ENCODE results near the gene ENTPD6. TPM values are rescaled to one million over a fixed set of nuclear protein-coding genes. Genes with fewer than 3 reads are reported as not detected.

ENTPD6 gene
- total RNA-seq, 1 donor from 2014 or later: 32.3 TPM

- Histone ChIP-seq H3F3A (ENCODE audit: low read depth) (peaks cover under 1% of the 10 kb centered on the region), H3K9me3 (ENCODE audit: low read depth) (no peaks in the 10 kb centered on the region), H3K79me2 (ENCODE audit: low read depth) (peaks cover 61% of the 10 kb centered on the region), H2AFZ (replicated peaks) (no peak overlapping the region), H3K4me1 (peaks cover 22% of the 10 kb centered on the region), H3K4me3 (no peak overlapping the region), H3K36me3 (no peaks in the 10 kb centered on the region), H3K27ac (no peak overlapping the region), H3K27me3 (no peaks in the 10 kb centered on the region), H3K4me2 (no peak overlapping the region), H4K20me1 (ENCODE audit: low read depth) (peaks cover 46% of the 10 kb centered on the region), H3K9ac (no peak overlapping the region)
- DNase-seq (ENCODE audit: low spot score): no peak
- H3K27me3 Mint-ChIP-seq (ENCODE audit: insufficient read depth, low read depth): peaks cover 4% of the 10 kb centered on the region
- peaks cover 2% of the 10 kb centered on the region for H3K9me3 Mint-ChIP-seq
- peaks cover 27% of the 10 kb centered on the region for H3K4me1 Mint-ChIP-seq
- no peak overlapping the region for H3K27ac Mint-ChIP-seq
- no peaks in the 10 kb centered on the region for H3K36me3 Mint-ChIP-seq
- no peak overlapping the region for H3K4me3 Mint-ChIP-seq
- TF ChIP-seq EZH2 (IDR thresholded peaks at IDR 0.05) (no peak), EZH2phosphoT487 (IDR thresholded peaks at IDR 0.05) (no peak)
- TF ChIP-seq, protein P1, sequence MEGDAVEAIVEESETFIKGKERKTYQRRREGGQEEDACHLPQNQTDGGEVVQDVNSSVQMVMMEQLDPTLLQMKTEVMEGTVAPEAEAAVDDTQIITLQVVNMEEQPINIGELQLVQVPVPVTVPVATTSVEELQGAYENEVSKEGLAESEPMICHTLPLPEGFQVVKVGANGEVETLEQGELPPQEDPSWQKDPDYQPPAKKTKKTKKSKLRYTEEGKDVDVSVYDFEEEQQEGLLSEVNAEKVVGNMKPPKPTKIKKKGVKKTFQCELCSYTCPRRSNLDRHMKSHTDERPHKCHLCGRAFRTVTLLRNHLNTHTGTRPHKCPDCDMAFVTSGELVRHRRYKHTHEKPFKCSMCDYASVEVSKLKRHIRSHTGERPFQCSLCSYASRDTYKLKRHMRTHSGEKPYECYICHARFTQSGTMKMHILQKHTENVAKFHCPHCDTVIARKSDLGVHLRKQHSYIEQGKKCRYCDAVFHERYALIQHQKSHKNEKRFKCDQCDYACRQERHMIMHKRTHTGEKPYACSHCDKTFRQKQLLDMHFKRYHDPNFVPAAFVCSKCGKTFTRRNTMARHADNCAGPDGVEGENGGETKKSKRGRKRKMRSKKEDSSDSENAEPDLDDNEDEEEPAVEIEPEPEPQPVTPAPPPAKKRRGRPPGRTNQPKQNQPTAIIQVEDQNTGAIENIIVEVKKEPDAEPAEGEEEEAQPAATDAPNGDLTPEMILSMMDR (IDR thresholded peaks at IDR 0.05): no peak
These were observed 4.2 kb downstream of the ENTPD6 start for GRCh38 chr20:25199473-25200260.

GRCh38 chr20:25203089-25203488, 7.6 kb downstream of the ENTPD6 start:
- Histone ChIP-seq H3K4me3 (no peak overlapping the region), H4K20me1 (ENCODE audit: low read depth) (peaks cover 46% of the 10 kb centered on the region), H3K9ac (no peak overlapping the region), H3K27me3 (no peaks in the 10 kb centered on the region), H3K9me3 (ENCODE audit: low read depth) (no peaks in the 10 kb centered on the region), H3K4me1 (peaks cover 26% of the 10 kb centered on the region), H3K79me2 (ENCODE audit: low read depth) (peaks cover 56% of the 10 kb centered on the region), H2AFZ (replicated peaks) (no peak overlapping the region), H3F3A (ENCODE audit: low read depth) (no peaks in the 10 kb centered on the region), H3K4me2 (no peak overlapping the region), H3K27ac (no peak overlapping the region), H3K36me3 (no peaks in the 10 kb centered on the region)
- no peaks in the 10 kb centered on the region for H3K27me3 Mint-ChIP-seq (ENCODE audit: insufficient read depth, low read depth)
- no peak overlapping the region for H3K4me3 Mint-ChIP-seq
- peaks cover 2% of the 10 kb centered on the region for H3K9me3 Mint-ChIP-seq
- peaks cover 22% of the 10 kb centered on the region for H3K4me1 Mint-ChIP-seq
- no peaks in the 10 kb centered on the region for H3K36me3 Mint-ChIP-seq
- H3K27ac Mint-ChIP-seq: no peak overlapping the region
- DNase-seq (ENCODE audit: low spot score): no peak
- TF ChIP-seq, protein P1 (IDR thresholded peaks at IDR 0.05): no peak
- TF ChIP-seq EZH2 (IDR thresholded peaks at IDR 0.05): no peak
- no peak for TF ChIP-seq EZH2phosphoT487 (IDR thresholded peaks at IDR 0.05)

DNA sequence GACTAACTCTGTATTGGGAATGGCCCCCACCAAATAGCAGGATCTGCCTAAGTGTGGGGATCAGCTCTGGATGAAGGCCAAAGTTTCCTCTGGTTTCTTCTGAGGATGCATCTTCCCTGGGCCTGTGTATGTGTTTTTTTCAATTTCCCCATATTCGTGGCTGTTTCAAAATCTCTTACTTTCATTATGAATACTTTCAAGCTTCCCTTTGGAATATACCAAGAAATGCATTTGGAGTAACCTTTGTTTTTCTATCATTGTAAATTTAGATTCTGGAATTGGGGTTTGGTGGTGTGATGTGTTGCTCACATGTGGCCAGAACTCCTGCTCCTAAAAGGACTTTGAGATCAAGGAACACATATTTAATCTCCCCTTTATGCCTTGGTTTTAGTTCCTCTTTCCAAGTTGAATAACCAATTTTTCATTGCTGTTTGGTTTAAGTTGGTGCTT, 8.4 kb downstream of the ENTPD6 start:
- H3K4me3 ChIP-seq: no peak overlapping the region
- Mint-ChIP-seq H3K27ac (no peak overlapping the region), H3K9me3 (peaks cover 2% of the 10 kb centered on the region), H3K4me3 (no peak overlapping the region), H3K4me1 (peaks cover 18% of the 10 kb centered on the region), H3K36me3 (no peaks in the 10 kb centered on the region), H3K27me3 (ENCODE audit: insufficient read depth, low read depth) (no peaks in the 10 kb centered on the region)
- peaks cover 38% of the 10 kb centered on the region for H4K20me1 ChIP-seq (ENCODE audit: low read depth)
- no peaks in the 10 kb centered on the region for H3K27me3 ChIP-seq
- H3K9ac ChIP-seq: no peak overlapping the region
- H3K4me1 ChIP-seq: peaks cover 22% of the 10 kb centered on the region
- H3F3A ChIP-seq (ENCODE audit: low read depth): no peaks in the 10 kb centered on the region
- no peak for DNase-seq (ENCODE audit: low spot score)
- TF ChIP-seq, protein P1 (IDR thresholded peaks at IDR 0.05): no peak
- TF ChIP-seq EZH2phosphoT487 (IDR thresholded peaks at IDR 0.05) (no peak), EZH2 (IDR thresholded peaks at IDR 0.05) (no peak)
- H2AFZ ChIP-seq (replicated peaks): no peak overlapping the region
- H3K27ac ChIP-seq: no peak overlapping the region
- H3K36me3 ChIP-seq: no peaks in the 10 kb centered on the region
- H3K79me2 ChIP-seq (ENCODE audit: low read depth): peaks cover 52% of the 10 kb centered on the region
- no peaks in the 10 kb centered on the region for H3K9me3 ChIP-seq (ENCODE audit: low read depth)
- no peak overlapping the region for H3K4me2 ChIP-seq
